Activated CD4-positive, alpha-beta T cell treated with anti-CD3 and anti-CD28 coated beads, Interleukin-2, amount 50 U/mL, for 16 hours (primary cell): ENCODE results near the gene KCTD17.

Experiments
- DNase-seq: peaks from one replicate; pipeline ENCODE4 v3.0.0-alpha.2; 2020

The KCTD17 gene

DNA sequence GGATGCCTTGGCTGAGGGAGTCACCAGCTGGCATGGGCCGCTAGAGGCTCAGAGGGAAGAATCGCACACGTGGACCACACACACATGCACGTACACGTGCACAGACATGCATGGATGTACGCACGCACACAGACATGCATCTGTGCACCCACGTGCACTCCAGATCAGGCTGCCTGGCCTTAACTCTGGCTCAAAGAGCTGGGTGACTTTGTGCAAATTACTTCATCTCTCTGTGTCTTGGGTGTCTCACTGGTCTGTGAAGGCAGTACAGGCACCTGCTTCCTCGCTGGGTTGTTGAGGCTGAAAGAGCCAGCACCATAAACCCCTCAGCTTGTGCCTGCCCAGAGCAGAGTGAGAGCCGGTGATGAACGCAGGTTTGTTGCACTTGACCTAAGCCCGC, 29.3 kb downstream of the KCTD17 start:
- no peak for DNase-seq

DNA sequence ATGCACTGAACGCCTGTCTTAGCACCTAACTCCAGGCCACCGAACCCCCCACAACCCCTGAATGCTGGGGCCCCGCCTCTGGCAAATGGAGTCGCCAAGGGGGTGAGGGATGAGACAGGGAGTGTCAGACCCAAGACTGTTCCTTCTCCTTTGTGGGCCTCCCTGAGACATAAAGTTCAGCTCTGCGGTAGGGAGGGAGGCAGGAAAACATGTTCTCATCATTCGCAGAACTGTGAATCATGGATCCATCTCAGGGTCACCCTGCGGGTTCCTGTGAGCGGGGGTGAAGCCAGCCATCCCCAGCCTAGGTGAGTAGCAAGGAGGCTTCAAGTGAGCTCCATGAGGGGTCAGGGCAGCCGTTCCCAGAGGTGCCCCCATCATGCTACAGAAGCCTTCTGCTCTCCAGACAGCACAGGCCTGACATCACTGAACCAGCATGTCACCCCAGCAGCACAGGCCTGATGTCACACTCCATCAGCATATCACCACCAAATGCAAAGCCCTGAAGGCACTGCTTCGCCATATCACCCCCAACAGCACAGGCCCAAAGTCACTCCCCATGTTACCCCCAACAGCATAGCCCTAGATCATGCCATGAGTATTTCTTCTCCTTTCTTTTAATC, 30.8 kb downstream of the KCTD17 start:
- peak; percentile 53 for DNase-seq

DNA sequence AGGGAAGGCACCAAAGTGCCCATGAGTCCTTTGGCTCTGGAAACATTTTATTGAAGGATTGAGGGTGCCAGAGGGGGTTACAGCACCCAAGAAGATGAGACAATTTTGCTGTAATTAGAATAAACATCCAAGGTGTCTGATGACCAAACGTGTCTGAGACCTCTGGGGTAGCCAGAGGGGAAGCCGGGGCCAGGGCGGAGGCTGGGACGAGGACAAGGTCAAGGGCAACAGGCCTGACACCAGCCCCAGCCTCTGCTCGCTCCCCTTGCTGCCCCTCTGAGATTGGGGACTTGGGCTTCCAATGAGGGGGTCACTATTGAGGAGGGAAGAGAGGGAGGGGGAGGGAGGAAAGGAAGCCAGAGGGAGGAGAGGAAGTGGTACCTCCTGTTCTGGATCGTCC, 32.4 kb downstream of the KCTD17 start:
- no peak for DNase-seq

DNA sequence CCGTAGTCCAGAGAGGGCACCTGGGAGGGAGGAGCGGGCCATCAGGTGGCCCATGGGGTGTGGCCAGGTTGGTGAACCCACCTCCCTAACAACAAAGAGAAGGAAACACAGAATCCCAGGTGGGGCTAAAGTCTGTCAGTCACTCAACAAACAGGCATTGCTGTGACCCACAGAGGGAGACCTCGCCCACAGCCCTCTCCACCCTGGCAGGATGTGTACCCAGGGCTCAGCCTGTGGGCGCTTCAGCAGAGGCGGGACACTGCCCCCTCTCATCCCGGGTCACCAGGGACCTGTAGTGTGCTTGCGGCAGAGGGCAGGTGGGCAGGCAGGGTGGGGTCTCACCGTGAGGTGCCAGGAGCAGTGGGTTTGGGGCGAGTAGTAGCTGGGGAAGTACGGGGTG, 32.8 kb downstream of the KCTD17 start:
- DNase-seq, result no peak

DNA sequence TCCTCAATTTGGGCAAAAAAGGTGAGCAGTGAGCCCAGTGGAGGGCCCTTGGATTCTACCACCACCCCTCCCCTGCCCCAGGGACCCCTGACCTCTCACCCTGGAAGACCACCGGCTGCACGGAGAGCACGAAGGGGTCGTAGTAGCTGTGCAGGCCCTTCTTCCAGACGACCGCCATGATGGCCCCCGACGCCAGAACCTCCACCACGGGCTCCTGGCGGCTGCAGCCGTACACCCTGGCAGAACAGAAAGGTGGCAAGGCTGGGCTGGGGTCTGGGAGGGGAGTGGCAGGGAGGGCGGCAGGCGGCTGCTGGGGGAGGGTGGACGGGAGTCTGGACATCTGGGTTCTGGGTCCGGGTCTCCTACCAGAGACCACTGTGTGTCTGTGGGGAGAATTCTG, 34.6 kb downstream of the KCTD17 start:
- no peak for DNase-seq

DNA sequence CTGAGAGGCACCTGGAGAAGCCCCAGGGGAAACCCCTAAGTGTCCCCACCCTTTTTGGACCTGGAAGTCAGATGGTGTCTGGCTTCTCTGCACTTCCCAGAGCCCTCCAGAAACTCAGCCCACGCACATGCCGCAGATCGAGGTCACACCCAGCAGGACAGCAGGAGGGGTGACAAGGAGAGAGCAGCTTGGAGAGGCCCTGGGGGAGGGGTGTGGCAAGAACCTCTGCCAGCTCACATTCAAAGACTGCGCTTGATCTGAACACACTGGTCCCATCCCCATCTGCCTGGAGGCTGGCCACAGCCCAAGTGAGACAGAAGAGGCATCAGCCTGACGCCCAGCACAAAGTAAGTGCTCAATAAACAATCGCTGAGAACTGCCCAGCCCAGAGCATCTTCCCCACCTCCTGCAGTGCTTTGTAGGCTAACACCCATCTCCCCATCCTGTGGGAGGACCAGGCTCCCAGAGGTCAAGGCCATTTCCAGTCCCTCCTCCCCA, 36.6 kb downstream of the KCTD17 start:
- peak; percentile 46 for DNase-seq

DNA sequence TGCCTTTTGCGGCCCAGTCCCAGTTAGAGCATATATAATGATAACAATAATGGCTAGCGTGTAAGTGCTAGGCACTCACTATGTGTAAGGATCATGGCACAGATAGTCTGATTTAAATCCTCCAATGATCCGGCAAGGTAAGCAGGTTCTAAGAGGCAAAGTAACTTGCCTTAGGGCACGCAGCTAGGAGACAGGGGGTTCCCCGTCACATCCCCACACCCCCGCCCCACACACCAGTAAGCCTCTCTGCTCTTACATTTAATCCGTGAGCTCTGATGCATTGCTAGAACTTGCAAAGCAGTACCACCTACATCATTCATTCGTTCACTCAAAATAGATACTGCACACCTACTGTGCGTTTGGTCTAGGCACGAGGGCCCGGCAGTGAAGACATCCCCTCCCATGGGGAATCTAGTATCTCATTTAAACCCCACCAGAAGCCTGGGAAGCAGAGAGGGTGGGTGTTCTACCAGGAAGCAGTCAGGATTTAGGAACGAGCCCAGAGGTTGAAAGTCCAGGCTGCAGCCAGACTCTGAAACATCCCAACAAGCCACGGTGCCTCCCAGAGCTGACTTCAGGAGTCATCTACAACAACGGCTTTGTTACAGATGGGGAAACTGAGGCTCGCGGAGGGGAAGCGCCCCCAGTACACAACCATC, 37.3 kb downstream of the KCTD17 start:
- no peak for DNase-seq

DNA sequence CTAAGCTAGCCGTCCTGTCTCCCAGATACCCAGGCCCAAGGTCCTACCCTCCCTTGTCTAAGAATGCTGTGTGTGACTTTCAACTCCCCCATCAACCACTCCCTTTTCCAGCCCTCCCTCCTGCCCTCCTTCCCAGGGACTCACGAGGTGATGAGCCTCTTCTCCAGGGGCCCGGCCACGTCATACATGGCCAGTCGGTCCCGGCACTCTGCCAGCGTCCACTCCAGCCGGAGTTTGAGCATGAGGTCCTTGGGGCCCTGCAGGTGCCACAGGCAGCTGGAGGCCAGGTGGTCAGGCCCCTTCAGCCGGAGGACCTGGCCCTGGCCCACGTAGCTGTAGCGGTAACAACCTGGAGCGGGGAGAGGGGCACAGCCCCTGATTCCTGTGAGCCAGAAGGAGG, 37.9 kb downstream of the KCTD17 start:
- DNase-seq, result no peak

DNA sequence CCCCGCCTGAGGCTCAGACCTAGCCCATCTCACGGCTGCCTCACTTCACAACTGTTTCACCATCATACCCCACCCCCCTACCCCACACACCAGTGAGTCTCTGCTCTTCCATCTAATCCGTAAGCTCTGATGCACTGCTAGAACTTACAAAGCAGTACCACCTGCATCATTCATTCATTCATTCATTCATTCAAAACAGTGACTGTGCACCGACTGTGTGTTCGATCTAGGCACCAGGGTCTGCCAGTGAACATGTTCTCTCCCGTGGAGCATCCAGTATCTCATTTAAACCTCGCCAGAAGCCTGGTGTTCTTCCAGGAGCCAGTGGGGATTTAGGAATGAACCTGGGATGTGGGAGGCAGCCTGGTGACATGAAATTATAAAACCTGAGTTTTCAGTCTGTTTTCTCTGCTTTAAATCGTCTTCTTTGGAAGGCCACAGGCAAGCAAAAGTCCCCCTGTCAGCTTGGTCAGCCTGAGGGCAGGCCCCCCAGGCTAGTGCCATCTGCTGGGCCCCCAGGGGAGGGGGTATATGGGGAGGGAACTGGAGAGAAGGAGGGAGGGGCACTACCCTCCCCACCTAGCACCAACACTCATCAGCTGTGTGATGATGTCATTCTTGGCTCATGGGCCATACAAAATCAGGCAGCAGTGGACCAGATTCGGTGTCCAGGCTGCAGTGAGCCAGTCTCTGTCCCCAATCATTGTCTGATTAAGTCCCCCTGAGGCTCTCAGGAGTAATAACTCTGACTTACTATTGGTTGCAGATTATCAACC, 39.6 kb downstream of the KCTD17 start:
- DNase-seq, result no peak

DNA sequence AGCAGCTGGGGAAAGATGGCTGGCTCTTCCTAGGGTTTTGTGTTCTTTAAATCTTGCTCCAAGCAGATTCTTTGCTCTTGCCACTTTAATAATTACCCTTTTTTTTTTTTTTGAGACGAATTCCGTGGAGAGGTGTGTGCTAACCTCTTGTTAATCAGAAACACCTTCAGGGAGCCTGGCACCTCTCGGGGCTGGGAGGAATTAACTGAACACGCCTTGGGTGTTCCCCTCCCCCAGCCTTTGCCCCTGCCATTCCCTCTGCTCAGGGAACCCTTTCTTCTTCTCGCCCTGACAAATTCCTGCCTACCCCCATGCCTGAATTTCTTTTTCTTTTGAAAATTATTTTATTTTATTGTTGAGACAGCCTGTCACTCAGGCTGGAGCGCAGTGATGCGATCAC, 40.5 kb downstream of the KCTD17 start:
- DNase-seq, result no peak

DNA sequence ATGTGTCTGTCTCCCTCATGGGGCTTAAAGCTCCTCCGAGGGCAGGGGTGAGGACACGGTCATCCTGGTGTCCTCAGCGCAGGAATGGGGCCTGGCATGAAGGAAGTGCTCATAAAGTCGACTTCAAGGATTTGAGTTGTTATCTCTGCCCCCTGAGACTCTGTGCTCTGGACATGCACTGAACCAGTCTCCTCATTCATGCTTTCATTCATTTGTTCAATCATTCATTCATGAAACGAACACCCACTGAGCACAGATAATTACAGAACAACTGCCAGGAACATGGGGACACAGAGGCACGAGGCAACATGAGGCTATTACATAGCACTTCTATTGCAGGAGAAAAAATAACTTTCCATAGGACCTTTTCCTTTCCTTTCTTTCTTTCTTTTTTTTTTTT, 41.5 kb downstream of the KCTD17 start:
- DNase-seq, result no peak

DNA sequence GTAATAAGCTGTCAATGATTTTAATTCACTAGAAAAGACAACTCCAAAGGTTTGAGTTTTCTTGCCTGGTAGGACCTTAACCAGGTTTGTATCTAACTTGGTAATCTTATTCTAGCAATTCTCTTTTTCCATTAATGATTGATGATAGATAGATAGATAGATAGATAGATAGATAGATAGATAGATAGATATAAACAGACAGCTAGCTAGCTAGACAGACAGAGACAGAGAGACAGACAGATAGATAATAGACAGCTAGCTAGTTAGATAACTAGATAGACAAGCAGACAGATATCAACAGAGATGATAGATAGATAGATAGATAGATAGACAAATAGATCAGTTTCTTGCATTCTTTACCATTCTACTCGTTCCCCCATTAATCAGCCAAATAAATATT, 42.7 kb downstream of the KCTD17 start:
- no peak for DNase-seq

DNA sequence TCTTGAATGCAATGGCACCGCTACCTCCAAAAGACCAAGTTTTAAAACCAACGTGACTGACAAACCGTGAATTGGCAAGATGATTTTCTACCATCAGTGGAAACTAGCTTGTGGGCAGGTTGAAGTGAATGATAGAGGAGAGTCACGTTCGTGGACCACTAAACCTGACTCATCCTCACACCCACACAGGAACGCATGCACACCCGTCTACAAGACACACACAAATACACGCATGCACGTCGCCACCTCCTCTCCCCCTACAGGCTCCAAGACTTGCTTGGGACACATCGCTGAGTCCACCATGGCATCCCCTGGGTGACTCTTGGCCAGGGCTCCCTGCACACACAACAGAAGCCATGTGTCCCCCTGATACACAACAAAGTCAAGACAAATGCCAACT, 43.6 kb downstream of the KCTD17 start:
- no peak for DNase-seq

DNA sequence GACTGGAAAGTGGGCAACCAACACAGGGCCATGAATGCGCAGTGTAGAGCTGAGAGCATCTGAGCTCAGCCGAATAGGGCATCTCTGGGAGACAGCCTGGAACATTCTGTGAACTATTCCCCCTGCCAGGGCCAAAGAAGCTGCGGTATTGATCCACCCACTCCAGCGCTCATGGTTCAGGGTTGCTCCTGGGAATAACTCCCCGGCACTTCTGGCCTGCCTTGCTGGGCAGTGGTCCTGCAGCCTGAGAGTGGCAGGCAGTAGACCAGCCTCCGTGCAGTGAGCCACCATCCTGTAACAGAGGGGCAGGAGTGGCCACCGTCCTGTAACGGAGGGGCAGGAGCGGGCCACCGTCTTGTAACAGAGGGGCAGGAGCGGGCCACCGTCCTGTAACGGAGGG, 45.8 kb downstream of the KCTD17 start:
- no peak for DNase-seq

DNA sequence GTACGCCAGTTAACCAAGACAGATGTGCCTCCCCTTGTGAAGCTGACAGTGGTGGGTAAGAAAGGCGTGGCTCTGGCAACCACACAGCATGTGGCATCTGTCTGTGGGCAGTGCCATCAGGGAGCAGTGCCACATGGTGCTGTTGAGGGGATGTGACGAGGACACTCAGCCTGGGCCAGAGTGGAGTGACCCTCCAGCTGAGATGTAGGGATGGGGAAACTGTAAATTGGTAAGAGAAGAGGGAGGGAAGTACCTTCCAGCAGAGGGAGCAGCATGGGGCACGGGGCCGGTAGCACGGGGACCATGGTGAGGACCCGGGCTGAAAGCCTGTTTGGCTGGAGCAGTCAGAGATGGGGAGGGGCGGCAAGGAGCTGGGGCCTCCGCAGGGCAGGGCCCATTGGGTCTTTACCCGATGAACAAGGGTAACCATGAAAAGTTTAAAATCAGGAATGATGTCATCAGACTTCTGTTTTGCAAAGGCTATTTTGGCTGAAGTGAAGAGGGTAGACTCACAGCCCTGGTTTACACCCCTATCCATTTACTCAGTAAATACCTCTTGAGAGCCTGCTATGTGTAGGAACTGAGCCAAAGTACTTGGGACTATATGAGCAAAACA, 47.5 kb downstream of the KCTD17 start:
- no peak for DNase-seq

DNA sequence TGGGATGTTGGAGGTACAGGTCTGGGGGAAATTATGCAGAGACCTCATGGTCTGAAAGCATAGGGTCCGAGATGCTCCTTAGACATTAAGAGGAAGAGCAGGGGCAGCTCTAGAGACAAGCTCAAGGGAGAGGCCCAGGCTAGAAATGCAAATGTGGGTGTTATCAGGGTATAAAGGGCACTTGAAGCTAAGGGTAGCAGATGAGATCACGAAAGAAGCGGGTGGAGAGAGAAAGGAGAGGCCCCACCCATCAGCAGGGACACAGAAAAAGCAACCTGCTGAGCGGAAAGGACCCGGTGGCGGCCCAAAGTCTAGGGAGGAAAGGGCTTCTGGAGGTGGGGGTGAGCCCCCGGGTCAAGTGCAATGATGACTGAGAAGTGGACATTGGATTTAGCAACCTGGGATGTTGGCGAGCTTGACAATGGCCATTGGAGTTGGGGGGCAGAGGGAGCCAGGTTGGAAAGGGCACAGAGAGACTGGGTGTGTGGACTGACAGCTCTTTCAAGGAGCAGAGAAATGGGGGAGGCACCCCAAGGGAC, 49.1 kb downstream of the KCTD17 start:
- DNase-seq, result no peak

DNA sequence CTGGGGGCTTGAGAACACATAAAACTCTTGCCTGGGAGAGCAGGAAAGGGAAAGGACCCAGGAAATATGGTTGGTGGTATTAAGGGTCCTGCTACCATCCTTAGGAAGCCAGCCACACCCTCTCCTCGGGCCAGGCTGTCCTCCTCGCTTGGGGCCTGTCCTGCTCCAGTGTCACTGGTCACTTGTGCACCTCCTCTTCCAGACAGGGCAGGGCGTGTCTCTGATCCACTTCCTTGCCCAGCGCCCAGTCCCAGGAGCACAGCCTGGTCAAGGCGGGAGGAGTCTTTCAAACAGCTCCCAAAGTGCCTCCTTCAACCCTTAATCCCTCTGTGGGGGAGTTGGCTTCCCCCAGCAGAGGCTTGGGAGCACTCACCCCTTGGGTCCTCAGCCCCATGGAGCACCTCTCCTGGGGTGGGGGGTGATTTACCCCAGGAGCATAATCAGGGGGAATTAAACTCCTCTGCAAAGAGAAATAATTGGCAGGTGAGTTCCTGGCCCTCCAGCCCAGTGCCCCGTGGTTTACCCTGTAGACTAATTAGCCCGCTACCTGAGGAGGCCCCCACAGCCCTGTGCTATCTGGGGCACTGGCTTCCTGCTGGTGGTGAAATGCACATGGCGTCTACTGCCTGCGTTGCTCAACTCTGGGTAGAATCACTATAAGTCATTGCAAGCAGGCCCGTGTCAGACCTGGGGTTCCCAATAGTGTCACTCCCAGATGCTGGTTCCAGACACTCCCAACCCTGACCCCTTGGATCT, 49.9 kb downstream of the KCTD17 start:
- no peak for DNase-seq

DNA sequence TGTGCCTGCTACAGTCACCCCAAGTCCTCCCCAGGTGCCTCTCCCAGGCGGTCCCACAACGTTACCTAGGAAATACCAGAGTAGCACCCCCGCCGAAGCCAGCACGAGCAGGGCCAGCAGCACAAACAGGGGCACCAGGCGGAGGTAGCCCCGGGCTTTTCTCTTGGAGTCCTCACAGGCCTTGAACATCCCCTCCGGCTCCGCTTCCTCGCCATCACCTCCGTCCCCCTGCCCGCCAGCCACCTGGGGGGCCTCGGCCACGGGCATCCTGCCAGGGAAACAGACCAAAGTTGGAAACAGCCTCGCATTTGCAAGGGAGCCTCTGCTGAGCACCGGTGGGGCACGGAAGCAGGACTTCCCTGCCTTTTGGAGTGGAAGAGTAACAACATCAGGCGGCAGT, 51.6 kb downstream of the KCTD17 start:
- no peak for DNase-seq

DNA sequence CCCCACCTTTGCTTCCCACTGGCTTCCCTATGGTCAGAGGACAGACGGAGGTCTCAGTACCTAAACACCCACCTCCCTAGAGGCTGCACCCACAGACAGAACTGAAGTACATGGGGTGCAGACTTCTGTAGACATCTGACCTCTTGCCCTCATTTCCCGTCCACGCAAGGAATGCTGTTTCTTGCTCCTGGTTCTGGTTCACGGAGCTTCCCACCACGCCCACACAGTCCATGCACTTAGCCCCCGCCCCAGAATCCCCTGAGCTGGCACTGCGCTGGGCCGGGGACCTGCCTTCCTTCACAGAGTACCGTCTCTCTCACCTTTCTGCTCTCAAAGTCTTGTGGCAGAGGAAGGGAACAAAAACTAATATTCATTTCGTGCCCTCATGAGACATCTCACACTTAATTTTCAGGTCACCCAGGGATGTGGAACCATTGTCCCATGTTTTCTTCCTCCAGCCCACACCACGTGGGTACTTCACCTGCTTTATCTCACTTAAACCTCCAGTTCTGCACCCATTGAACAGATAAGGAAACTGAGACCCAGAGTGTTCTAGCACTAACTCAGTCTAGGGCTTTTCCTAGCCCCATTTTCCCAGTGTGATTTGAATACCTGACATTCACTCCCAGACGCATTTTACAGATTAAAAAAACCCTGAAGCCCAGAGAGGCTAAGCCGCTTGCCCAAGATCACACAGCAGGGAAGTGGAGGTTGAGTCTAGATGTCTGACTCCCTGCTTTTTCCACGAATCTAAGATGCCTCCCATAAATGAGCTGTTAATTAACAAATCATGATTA, 52.3 kb downstream of the KCTD17 start:
- no peak for DNase-seq

DNA sequence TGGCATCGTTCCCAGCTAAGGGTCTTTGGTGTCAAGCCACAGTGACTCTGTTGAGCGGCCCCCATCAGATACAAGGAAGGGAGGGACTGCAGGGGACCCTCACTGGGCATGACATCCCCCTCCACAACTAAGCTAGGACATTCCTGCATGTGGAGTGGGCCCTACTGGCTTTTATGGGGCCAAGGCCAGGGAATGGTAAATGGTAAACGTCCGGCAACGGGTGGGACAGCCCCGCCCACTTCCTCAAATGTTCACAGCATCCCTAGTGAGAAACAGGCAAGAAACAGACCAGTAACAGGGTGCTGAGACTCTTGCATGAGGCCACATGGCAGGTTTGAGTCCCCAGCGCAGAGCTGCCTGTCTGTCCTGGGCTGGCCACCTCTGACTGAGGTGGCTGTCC, 53.6 kb downstream of the KCTD17 start:
- no peak for DNase-seq

DNA sequence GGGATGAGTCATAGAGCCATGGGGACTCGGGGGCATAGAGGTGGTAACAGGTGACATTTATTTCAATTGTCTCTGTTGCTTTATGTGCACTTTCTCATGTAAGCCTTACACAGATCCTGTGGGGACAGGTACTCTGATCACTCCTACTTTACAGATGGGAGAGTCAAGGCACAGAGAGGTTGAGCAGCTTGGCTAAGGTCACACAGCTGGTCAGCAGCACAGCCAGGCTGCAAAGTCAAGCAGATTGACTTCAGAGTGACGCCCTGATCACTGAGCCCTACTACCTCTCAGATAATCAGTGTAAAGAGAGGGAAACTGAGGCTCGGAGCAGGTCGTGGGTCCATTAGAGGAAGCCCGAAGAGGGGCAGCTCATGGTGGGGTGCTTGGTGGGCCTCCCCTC, 54.4 kb downstream of the KCTD17 start:
- no peak for DNase-seq
